Stimulated activated CD8-positive, alpha-beta memory T cell treated with anti-CD3 and anti-CD28 coated beads, Interleukin-15, amount 100 ng/mL, for 4 hours (primary cell): Measurements from ENCODE around the gene SIK3.

Experiments
- DNase-seq, 2 donors: peaks; one replicate each; pipeline ENCODE4 v3.0.0-alpha.2; 2020; ENCODE audit warnings: low read depth in 2 of 2

SIK3 gene

GRCh38 chr11:116797816-116798215, 300.4 kb downstream of the SIK3 start:
- DNase-seq: no peak

DNA sequence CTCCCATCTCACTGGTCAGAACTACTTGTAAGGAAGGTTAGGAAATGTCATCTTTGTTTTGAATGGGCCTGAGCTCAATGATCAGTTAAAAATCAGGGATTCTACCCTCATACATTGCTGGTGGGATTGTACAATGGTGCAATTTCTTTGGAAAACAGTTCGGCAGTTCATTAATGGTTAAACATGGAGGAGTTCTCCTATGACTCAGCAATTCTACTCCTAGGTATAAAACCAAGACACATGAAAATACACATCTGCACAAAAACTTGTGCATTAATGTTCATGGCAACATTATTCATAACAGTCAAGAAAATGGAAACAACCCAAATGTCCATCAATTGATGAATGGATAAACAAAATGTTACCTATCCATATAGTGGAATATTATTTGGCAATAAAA, 301.7 kb downstream of the SIK3 start:
- DNase-seq: no peak

GRCh38 chr11:116794851-116795250, 303.4 kb downstream of the SIK3 start:
- no peak for DNase-seq

DNA sequence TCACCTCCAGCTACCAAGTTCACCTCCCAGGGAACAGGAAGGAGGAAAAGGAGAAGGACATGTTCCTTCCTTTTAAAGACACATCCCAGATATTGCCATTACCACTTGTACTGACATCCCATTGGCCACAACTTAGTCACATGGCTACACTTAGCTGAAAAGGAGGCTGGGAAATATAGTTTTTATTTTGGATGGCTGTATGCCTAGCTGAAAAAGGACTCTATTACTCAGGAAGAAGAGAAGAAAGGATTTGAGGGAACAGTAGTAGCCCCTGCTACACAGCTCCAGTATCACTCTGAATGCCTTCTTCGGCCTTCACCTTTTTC, 304.5 kb downstream of the SIK3 start:
- no peak for DNase-seq
